ENCODE data around the gene CYLD. TPM values are rescaled to one million over a fixed set of nuclear protein-coding genes. Genes with fewer than 3 reads are reported as not detected.

Gene CYLD
- total RNA-seq, 1 donor from 2014 or later, result 33.9 TPM

GRCh38 chr16:50842589-50842988, 100.7 kb downstream of the CYLD start:
- no peaks in the 10 kb centered on the region for H3K9me3 ChIP-seq
- no peak overlapping the region for H3K4me3 ChIP-seq
- peak; percentile 34 to 47 for DNase-seq (ENCODE audit: extremely low spot score in 2 of 2)
- H3K27ac ChIP-seq, result no peak overlapping the region
- no peak for TF ChIP-seq CTCF (IDR thresholded peaks at IDR 0.05)
- no peak for TF ChIP-seq POLR2A (IDR thresholded peaks at IDR 0.05)
- no peak for TF ChIP-seq POLR2AphosphoS5 (IDR thresholded peaks at IDR 0.05; ENCODE audit: insufficient read depth in 1 of 2, low read depth in 1 of 2)
- H3K27me3 ChIP-seq, result no peaks in the 10 kb centered on the region
- no peaks in the 10 kb centered on the region for H3K36me3 ChIP-seq
- intact Hi-C loops (cut with DNase I), result no loop called here
- peaks cover 6% of the 10 kb centered on the region for H3K4me1 ChIP-seq

GRCh38 chr16:50844840-50845239, 103.0 kb downstream of the CYLD start:
- no peak overlapping the region for H3K27ac ChIP-seq
- no peak overlapping the region for H3K4me3 ChIP-seq
- H3K9me3 ChIP-seq, result no peaks in the 10 kb centered on the region
- no peaks in the 10 kb centered on the region for H3K36me3 ChIP-seq
- peaks cover 6% of the 10 kb centered on the region for H3K4me1 ChIP-seq
- TF ChIP-seq POLR2A (IDR thresholded peaks at IDR 0.05) (no peak), CTCF (IDR thresholded peaks at IDR 0.05) (no peak), POLR2AphosphoS5 (IDR thresholded peaks at IDR 0.05; ENCODE audit: insufficient read depth in 1 of 2, low read depth in 1 of 2) (no peak)
- H3K27me3 ChIP-seq, result no peaks in the 10 kb centered on the region
- intact Hi-C loops (cut with DNase I), result no loop called here
- DNase-seq (ENCODE audit: extremely low spot score in 2 of 2), result peak; percentile 25 to 61

- no peak for TF ChIP-seq CTCF (IDR thresholded peaks at IDR 0.05)
- no peak for TF ChIP-seq POLR2A (IDR thresholded peaks at IDR 0.05)
- no peak for TF ChIP-seq POLR2AphosphoS5 (IDR thresholded peaks at IDR 0.05; ENCODE audit: insufficient read depth in 1 of 2, low read depth in 1 of 2)
- no peaks in the 10 kb centered on the region for H3K27me3 ChIP-seq
- no peaks in the 10 kb centered on the region for H3K9me3 ChIP-seq
- no peaks in the 10 kb centered on the region for H3K36me3 ChIP-seq
- DNase-seq (ENCODE audit: extremely low spot score in 2 of 2), result peak; percentile 69 to 74
- intact Hi-C loops (cut with DNase I), result no loop called here
- peaks cover 6% of the 10 kb centered on the region for H3K4me1 ChIP-seq
- no peak overlapping the region for H3K27ac ChIP-seq
- H3K4me3 ChIP-seq, result no peak overlapping the region
These were observed 103.4 kb downstream of the CYLD start for GRCh38 chr16:50845296-50845695.

GRCh38 chr16:50846511-50846910, 104.6 kb downstream of the CYLD start:
- Histone ChIP-seq H3K36me3 (no peaks in the 10 kb centered on the region), H3K4me1 (peaks cover 2% of the 10 kb centered on the region), H3K9me3 (no peaks in the 10 kb centered on the region), H3K27ac (no peak overlapping the region), H3K4me3 (no peak overlapping the region), H3K27me3 (no peaks in the 10 kb centered on the region)
- intact Hi-C loops (cut with DNase I), result no loop called here
- TF ChIP-seq CTCF (IDR thresholded peaks at IDR 0.05) (no peak), POLR2AphosphoS5 (IDR thresholded peaks at IDR 0.05; ENCODE audit: insufficient read depth in 1 of 2, low read depth in 1 of 2) (no peak), POLR2A (IDR thresholded peaks at IDR 0.05) (no peak)
- DNase-seq (ENCODE audit: extremely low spot score in 2 of 2), result peak; percentile 27 to 84

- no peak overlapping the region for H3K27ac ChIP-seq
- no peaks in the 10 kb centered on the region for H3K4me1 ChIP-seq
- no peaks in the 10 kb centered on the region for H3K36me3 ChIP-seq
- no peaks in the 10 kb centered on the region for H3K27me3 ChIP-seq
- intact Hi-C loops (cut with DNase I), result no loop called here
- TF ChIP-seq POLR2A (IDR thresholded peaks at IDR 0.05) (no peak), POLR2AphosphoS5 (IDR thresholded peaks at IDR 0.05; ENCODE audit: insufficient read depth in 1 of 2, low read depth in 1 of 2) (no peak), CTCF (IDR thresholded peaks at IDR 0.05) (no peak)
- H3K9me3 ChIP-seq, result no peaks in the 10 kb centered on the region
- no peak overlapping the region for H3K4me3 ChIP-seq
- DNase-seq (ENCODE audit: extremely low spot score in 2 of 2), result peak in 1 of 2 donors; percentile 58
These were observed 105.3 kb downstream of the CYLD start for GRCh38 chr16:50847166-50847565.

Data from vagina (tissue), 2 donors.